ENCODE data around the gene NKAIN2.

The NKAIN2 gene

GRCh38 chr6:124812067-124812466, 1008.4 kb downstream of the NKAIN2 start:
- TF ChIP-seq CTCF (IDR thresholded peaks at IDR 0.05; ENCODE audit: low read length) (no peak), EZH2 (optimal IDR thresholded peaks at IDR 0.05; ENCODE audit: low read depth, low read length) (no peak), EZH2phosphoT487 (IDR thresholded peaks at IDR 0.05; ENCODE audit: low read length) (no peak)
- no peaks in the 10 kb centered on the region for H3F3A ChIP-seq (ENCODE audit: insufficient read depth, low read length)

GRCh38 chr6:124819346-124819745, 1015.7 kb downstream of the NKAIN2 start:
- no peaks in the 10 kb centered on the region for H4K20me1 ChIP-seq (ENCODE audit: insufficient read depth, low read length)
- H3K4me3 ChIP-seq (ENCODE audit: low read length) = no peak overlapping the region
- no peak overlapping the region for H3K4me2 ChIP-seq (ENCODE audit: low read depth, low read length)
- no peaks in the 10 kb centered on the region for H3K9me2 ChIP-seq (replicated peaks; ENCODE audit: insufficient read depth, low read length)
- no peaks in the 10 kb centered on the region for H3K36me3 ChIP-seq (replicated peaks; ENCODE audit: insufficient read depth, low read length)
- H3K27ac ChIP-seq (ENCODE audit: low read length) = no peak overlapping the region
- no peaks in the 10 kb centered on the region for H3K4me1 ChIP-seq (ENCODE audit: low read length)
- no peaks in the 10 kb centered on the region for H3K79me2 ChIP-seq (ENCODE audit: low read length)
- TF ChIP-seq EZH2 (optimal IDR thresholded peaks at IDR 0.05; ENCODE audit: low read depth, low read length) (no peak), CTCF (IDR thresholded peaks at IDR 0.05; ENCODE audit: low read length) (no peak), EZH2phosphoT487 (IDR thresholded peaks at IDR 0.05; ENCODE audit: low read length) (no peak)
- H2AFZ ChIP-seq (ENCODE audit: low read length) = no peak overlapping the region
- no peaks in the 10 kb centered on the region for H3K9me3 ChIP-seq (replicated peaks; ENCODE audit: insufficient read depth, low read length)
- DNase-seq = no peak
- no peaks in the 10 kb centered on the region for H3K27me3 ChIP-seq (replicated peaks; ENCODE audit: insufficient read depth, low read length)
- no peak overlapping the region for H3K9ac ChIP-seq (ENCODE audit: low read length)
- no peaks in the 10 kb centered on the region for H3F3A ChIP-seq (ENCODE audit: insufficient read depth, low read length)

More at GRCh38 chr6:124812067-124812466, 1008.4 kb downstream of the NKAIN2 start:
- no peaks in the 10 kb centered on the region for H3K9me2 ChIP-seq (replicated peaks; ENCODE audit: insufficient read depth, low read length)
- no peak for DNase-seq
- no peak overlapping the region for H3K9ac ChIP-seq (ENCODE audit: low read length)
- H4K20me1 ChIP-seq (ENCODE audit: insufficient read depth, low read length) = no peaks in the 10 kb centered on the region
- H3K9me3 ChIP-seq (replicated peaks; ENCODE audit: insufficient read depth, low read length) = no peaks in the 10 kb centered on the region
- H3K79me2 ChIP-seq (ENCODE audit: low read length) = no peaks in the 10 kb centered on the region
- H3K4me1 ChIP-seq (ENCODE audit: low read length) = no peaks in the 10 kb centered on the region
- no peaks in the 10 kb centered on the region for H3K36me3 ChIP-seq (replicated peaks; ENCODE audit: insufficient read depth, low read length)
- no peaks in the 10 kb centered on the region for H3K27me3 ChIP-seq (replicated peaks; ENCODE audit: insufficient read depth, low read length)
- H3K4me2 ChIP-seq (ENCODE audit: low read depth, low read length) = no peak overlapping the region
- H3K27ac ChIP-seq (ENCODE audit: low read length) = no peak overlapping the region
- no peak overlapping the region for H3K4me3 ChIP-seq (ENCODE audit: low read length)
- no peak overlapping the region for H2AFZ ChIP-seq (ENCODE audit: low read length)

- H3F3A ChIP-seq (ENCODE audit: insufficient read depth, low read length) = no peaks in the 10 kb centered on the region
- H3K36me3 ChIP-seq (replicated peaks; ENCODE audit: insufficient read depth, low read length) = no peaks in the 10 kb centered on the region
- H3K4me2 ChIP-seq (ENCODE audit: low read depth, low read length) = no peak overlapping the region
- DNase-seq = no peak
- TF ChIP-seq EZH2 (optimal IDR thresholded peaks at IDR 0.05; ENCODE audit: low read depth, low read length) (no peak), EZH2phosphoT487 (IDR thresholded peaks at IDR 0.05; ENCODE audit: low read length) (no peak), CTCF (IDR thresholded peaks at IDR 0.05; ENCODE audit: low read length) (no peak)
- H4K20me1 ChIP-seq (ENCODE audit: insufficient read depth, low read length) = no peaks in the 10 kb centered on the region
- H3K27me3 ChIP-seq (replicated peaks; ENCODE audit: insufficient read depth, low read length) = no peaks in the 10 kb centered on the region
- H3K79me2 ChIP-seq (ENCODE audit: low read length) = no peaks in the 10 kb centered on the region
- H2AFZ ChIP-seq (ENCODE audit: low read length) = no peak overlapping the region
- no peak overlapping the region for H3K4me3 ChIP-seq (ENCODE audit: low read length)
- H3K4me1 ChIP-seq (ENCODE audit: low read length) = no peaks in the 10 kb centered on the region
- no peaks in the 10 kb centered on the region for H3K9me3 ChIP-seq (replicated peaks; ENCODE audit: insufficient read depth, low read length)
- H3K27ac ChIP-seq (ENCODE audit: low read length) = no peak overlapping the region
- H3K9ac ChIP-seq (ENCODE audit: low read length) = no peak overlapping the region
- no peaks in the 10 kb centered on the region for H3K9me2 ChIP-seq (replicated peaks; ENCODE audit: insufficient read depth, low read length)
Observed at GRCh38 chr6:124822204-124822613, 1018.5 kb downstream of the NKAIN2 start.
